HG03439 (cell line): ENCODE measurements around the gene ATP8B1.

Experiments used
- ATAC-seq: cut with Tn5 transposase; IDR thresholded peaks from one replicate; pipeline ENCODE4 v1.9.1; 2021; ENCODE audit warnings: mild to moderate bottlenecking, moderate library complexity; ENCODE audit not compliant: unreplicated experiment

ATP8B1 gene

DNA sequence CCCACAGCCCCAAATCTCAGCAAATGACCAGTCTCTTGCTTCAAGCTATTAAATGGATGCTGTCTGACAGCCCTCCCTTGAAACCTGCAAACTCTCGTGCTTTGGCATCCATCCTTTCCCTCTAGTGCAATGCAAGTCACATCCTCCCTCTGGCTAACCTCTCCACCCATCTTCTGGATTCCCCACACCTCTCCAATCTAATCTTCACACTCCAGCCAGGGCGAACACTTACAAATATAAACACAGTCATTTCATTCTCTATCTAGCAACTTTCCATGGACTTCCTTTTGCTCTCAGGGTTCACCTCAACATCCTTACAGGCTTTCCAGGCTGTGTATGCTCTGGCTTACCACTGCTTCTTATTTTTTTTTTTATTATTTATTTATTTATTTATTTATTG lies 171.4 kb downstream of the ATP8B1 start:
- no peak for ATAC-seq

- ATAC-seq, result no peak
Measured at GRCh38 chr18:57630754-57631595, 172.1 kb downstream of the ATP8B1 start.

DNA sequence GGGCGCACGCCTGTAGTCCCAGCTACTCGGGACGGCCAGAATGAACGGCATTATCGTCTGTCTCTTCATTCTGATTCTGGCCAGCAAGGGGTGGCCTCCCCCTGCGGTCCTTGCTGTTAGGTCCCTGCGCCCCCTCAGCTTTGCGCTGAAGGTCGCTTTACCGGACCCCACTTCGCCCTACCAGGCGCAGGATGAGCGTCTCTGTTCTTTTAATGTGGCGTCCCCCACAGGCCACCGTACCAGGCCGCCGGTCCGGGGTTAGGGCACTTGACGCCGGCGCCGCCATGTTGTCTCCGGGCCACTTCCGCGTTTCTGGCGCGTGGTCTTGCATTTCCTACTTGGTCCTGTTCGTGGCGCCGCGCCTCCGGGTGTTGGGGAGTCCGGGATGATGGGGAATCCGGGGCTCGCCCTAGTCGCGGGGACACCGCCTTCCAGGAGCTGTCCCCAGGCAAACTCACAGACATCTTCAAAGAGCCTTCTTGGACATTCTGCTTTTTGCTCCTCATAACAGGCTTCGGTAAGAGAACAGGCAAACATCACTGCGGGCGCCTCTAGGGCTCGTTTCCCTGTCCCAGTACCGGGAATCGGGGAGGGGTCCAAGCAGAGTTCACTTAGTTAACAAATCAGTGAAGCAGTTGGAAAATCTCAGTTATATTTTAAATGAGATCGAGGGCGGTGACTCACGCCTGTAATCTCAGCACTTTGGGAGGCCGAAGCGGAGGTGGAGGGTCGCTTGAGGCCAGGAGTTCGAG lies 172.9 kb downstream of the ATP8B1 start:
- ATAC-seq, result peak; percentile 95

DNA sequence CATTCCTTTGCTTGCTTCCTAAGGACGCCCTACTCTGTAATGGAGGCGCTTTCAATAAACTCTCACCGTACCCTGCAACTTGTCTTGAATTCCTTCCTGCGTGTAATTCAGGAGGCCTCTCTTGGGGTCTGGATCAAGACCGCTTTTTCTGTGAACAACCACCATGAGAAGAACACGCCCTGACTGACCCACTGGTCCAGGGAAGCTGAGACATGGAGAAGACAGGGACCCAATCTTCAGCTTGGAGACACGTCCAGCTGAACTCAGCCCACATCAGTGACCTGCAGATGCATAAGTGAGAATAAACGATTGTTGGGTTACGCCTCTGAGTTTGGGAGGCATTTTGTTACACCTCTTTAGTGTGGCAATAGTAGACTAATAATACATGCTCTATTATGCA lies 173.7 kb downstream of the ATP8B1 start:
- no peak for ATAC-seq

DNA sequence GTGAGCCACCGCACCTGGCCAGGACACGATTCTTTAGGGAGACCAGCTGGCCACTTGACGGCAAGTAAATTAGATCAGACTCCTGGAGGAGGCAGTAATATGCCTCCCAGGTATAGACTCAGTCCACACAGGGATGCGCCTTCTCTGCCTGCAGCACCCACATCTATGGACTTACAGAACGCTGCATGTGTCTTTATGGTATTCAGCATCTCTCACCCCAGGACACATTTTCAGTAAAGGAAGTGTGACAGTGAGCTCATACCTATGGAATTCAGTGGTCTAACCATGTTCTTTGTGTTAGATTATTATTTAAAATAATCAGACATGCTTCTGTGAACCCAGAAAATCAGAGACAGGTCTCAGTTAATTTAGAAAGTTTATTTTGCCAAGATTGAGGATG lies 175.6 kb downstream of the ATP8B1 start:
- ATAC-seq, result no peak

DNA sequence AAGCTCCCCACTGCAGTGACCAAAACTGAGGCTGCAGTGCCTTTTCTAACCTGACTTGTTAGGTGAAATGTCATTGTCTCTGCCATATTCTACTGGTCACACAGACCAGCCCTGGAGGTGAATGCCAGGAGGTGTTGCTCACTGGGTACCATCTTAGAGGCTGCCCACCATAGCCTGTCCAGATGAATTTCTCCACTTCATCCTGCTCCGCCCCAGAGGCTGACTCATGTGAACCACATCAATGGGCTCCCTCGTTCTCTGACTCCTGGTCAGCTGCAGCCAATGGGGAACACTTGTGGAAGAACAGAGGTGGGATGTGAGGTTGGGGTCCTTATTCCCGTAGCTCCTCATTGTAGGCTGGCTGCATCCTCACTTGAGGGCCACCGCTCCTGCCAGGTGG lies 178.1 kb downstream of the ATP8B1 start:
- ATAC-seq, result no peak

DNA sequence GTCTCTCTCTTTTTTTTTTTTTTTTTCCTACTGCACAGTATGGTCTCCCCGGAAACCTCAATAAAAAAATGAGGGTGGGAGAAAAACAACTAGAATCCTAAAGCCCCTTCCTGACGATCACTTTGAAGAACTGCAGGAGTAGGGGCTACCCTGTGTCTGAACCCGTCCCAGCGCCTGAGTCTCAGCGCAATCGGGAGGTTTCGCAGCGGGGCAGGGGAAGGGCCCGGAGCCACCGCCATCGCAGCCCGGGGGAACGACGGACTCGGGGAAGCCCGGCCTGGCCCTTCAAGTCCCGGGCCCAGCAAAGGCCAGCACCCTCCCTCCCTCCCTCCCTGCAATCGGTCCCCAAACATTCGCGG lies 181.9 kb downstream of the ATP8B1 start:
- peak; percentile 16 for ATAC-seq

DNA sequence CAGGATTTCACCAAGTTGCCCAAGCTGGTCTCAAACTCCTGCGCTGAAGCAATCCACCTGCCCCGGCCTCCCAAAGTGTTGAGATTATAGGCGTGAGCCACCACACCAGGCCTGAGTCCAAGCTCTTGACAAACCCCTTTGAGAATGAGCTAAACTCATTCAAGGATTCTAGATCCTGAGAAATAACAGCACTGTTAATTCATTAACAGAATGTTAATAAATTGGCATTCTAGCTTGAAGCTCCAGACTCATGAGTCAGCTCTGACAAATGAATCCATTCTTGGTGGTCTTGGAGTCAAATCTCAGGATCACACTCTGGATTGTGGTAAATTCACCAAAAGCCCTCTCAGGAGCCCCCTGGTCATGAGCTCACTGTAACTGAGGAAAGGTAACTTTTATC lies 183.2 kb downstream of the ATP8B1 start:
- no peak for ATAC-seq

GRCh38 chr18:57618910-57619309 lies 184.2 kb downstream of the ATP8B1 start:
- no peak for ATAC-seq

GRCh38 chr18:57603871-57604270 lies 199.2 kb downstream of the ATP8B1 start:
- no peak for ATAC-seq
